B cell (primary cell): Measurements from ENCODE around the gene EEFSEC.

Experiments used
- CTCF ChIP-seq: fragments of 200-600 bp; IDR thresholded peaks from one replicate; pipeline ENCODE4 v1.8.0; 2022; ENCODE audit warnings: antibody characterized with exemption, mild to moderate bottlenecking
- EZH2 ChIP-seq: IDR thresholded peaks from 2 replicates; pipeline ENCODE4 v1.6.1; 2012; ENCODE audit warnings: borderline replicate concordance, low read depth, mild to moderate bottlenecking, moderate library complexity, low read length; ENCODE audit not compliant: insufficient read depth, poor library complexity, severe bottlenecking

- TF ChIP-seq EZH2: no peak
- no peak for TF ChIP-seq CTCF
Observed at GRCh38 chr3:128270559-128271492, 117.5 kb downstream of the EEFSEC start.
